Small intestine (tissue), 16 donors: ENCODE results near the gene PHKA1. TPM values are rescaled to one million over a fixed set of nuclear protein-coding genes. Genes with fewer than 3 reads are reported as not detected.
"Not testable (repeated sequence)": the region's sequence is repeated elsewhere in the genome, so short reads cannot be mapped to it uniquely, and the experiment has no call there.

Experiments used
- DNase-seq, 2 donors: peaks; one replicate each; pipeline versions ENCODE4 v3.0.0 to v3.0.0-alpha.2; 2013
- FAIRE-seq: peaks from 2 replicates; lab custom pipeline; 2012; peaks lifted over from hg19 to GRCh38; lab: Jason Lieb, UNC
- H3K27ac ChIP-seq, 3 donors: one replicate each; pipeline ENCODE4 v1.5.1; 2013; ENCODE audit warnings: low read length in 2 of 3, mild to moderate bottlenecking in 2 of 3, control low read depth in 1 of 3, inconsistent platforms in 1 of 3, low read depth in 1 of 3, moderate library complexity in 1 of 3
- H3K27me3 ChIP-seq, 3 donors: one replicate each; pipeline ENCODE4 v1.6.1; 2013; ENCODE audit warnings: low read length in 3 of 3, inconsistent platforms in 1 of 3; ENCODE audit not compliant: control insufficient read depth in 3 of 3, insufficient read depth in 3 of 3
- H3K36me3 ChIP-seq, 3 donors: one replicate each; pipeline ENCODE4 v1.6.1; 2013; ENCODE audit warnings: low read length in 3 of 3, inconsistent platforms in 1 of 3, low read depth in 1 of 3, mild to moderate bottlenecking in 1 of 3, moderate library complexity in 1 of 3; ENCODE audit not compliant: control insufficient read depth in 3 of 3, insufficient read depth in 2 of 3
- H3K4me1 ChIP-seq, 3 donors: one replicate each; pipeline ENCODE4 v1.6.1; 2013; ENCODE audit warnings: low read length in 2 of 3, inconsistent platforms in 1 of 3, low read depth in 1 of 3, mild to moderate bottlenecking in 1 of 3, moderate library complexity in 1 of 3; ENCODE audit not compliant: control insufficient read depth in 3 of 3, insufficient read depth in 2 of 3
- H3K4me3 ChIP-seq, 3 donors: one replicate each; pipeline ENCODE4 v1.5.1; 2013; ENCODE audit warnings: low read length in 3 of 3, control low read depth in 1 of 3, inconsistent platforms in 1 of 3, low read depth in 1 of 3, mild to moderate bottlenecking in 1 of 3, moderate library complexity in 1 of 3
- H3K9me3 ChIP-seq, 2 donors: one replicate each; pipeline ENCODE4 v1.6.1; 2013; ENCODE audit warnings: low read depth in 1 of 2, low read length in 1 of 2; ENCODE audit not compliant: control insufficient read depth in 2 of 2, insufficient read depth in 1 of 2
- WGBS, 3 donors: extraction: QIAGEN DNeasy Blood & Tissue Kit; methylation state at CpG; one replicate each; pipeline ENCODE4 v1.1.7; 2013; 5-methylcytosine and 5-hydroxymethylcytosine counted together
- long read RNA-seq, 10 donors: transcript quantifications; one replicate each; lab custom pipeline, GENCODE V29; 2026
- polyA plus RNA-seq, 4 donors: library from polyadenylated mRNA; stranded (reverse) in 3 of 4; unstranded in 1 of 4; fragments of 200-250 nt in 3 of 4; fragments of 120-200 nt in 1 of 4; gene quantifications; one replicate each; pipeline versions ENCODE4 v1.2.1 to v1.2.3, GENCODE V29; 2013
- donor health status: healthy with polysubstance abuse.
- donor health status: control.
- donor health status: control.
- donor health status: Bipolar disorder and iron deficiency.
- donor health status: healthy.

Gene PHKA1
- polyA plus RNA-seq: 1 to 10 TPM in 1 of 4 donors, under 1 TPM in 3; 0.21 to 1.4 (median 0.25) TPM
- long read RNA-seq, donor 1, full-length matches to known transcripts: 1 of 1 reads
- long read RNA-seq, donor 1, partial matches to known transcripts: 0 of 1 reads
- long read RNA-seq, donor 1, other reads (novel, unspliced or antisense): 0 of 1 reads
- long read RNA-seq, donor 2: 0 reads
- long read RNA-seq, donor 3: 0 reads
- long read RNA-seq, donor 4: 0 reads
- long read RNA-seq, donor 5: 0 reads
- long read RNA-seq, donor 6: 0 reads
- long read RNA-seq, donor 7, full-length matches to known transcripts: 1 of 1 reads
- long read RNA-seq, donor 7, partial matches to known transcripts: 0 of 1 reads
- long read RNA-seq, donor 7, other reads (novel, unspliced or antisense): 0 of 1 reads
- long read RNA-seq, donor 8, full-length matches to known transcripts: 1 of 1 reads
- long read RNA-seq, donor 8, partial matches to known transcripts: 0 of 1 reads
- long read RNA-seq, donor 8, other reads (novel, unspliced or antisense): 0 of 1 reads
- long read RNA-seq, donor 9: 0 reads
- long read RNA-seq, donor 10: 0 reads

DNA sequence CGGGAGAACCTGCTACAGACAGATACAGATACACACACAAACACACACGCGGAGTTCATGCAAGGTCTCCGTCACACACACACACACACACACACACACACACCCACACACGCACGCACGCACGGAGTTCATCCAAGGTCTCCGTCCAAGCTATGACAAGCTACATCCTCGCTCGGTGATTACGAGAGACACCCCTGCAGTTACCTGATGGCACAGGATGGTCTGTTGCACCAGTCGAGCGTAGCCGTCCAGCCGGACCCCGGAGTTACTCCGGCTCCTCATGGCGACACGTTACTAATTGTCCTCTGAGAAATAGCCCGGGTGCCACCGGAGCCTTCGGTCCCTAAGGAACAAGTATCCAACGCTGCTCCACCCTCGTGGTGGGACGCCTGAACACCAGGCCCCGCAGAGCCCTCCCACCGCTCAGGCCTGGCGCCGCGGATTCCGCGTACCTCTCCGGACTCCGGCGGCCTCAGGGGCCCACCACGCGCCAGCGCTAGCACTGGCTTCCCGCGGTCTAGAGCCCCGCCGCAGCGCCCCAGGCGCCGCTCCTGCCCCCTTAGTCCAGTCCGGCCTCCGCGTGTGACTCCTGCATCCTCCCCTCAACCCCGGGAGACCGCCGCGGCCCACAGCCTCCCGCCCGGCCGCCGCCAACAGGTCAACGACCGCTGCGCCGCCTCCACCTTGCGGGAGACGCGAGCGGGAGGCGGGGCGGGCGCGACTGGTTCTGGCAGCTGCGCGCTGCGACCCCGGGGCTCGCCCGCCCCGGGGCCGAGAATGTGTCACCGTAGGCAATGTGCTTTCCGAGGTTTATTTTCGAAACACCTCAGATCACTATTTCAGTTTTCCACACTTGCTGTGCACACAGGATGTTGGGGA, at the start of gene PHKA1:
Gene PHKA1, minus strand, starts transcription at position 708 of the 879 bp plus-strand sequence. Its CDS starts 426 bp downstream, at position 282.
- H3K36me3 ChIP-seq, H3K9me3 ChIP-seq, H3K4me1 ChIP-seq, H3K27me3 ChIP-seq, FAIRE-seq: not testable (repeated sequence)
- Histone ChIP-seq H3K4me3 (peak within 1 kb of the TSS; percentile 23 to 39 (median 24)), H3K27ac (peak within 1 kb of the TSS in 2 of 3 donors; percentile 33 to 44)
- WGBS, 3 donors: 8 to 36% (median 23%) methylated on average over 40 to 80 of the region's 80 CpGs
- peak; percentile 9 to 25 for DNase-seq

DNA sequence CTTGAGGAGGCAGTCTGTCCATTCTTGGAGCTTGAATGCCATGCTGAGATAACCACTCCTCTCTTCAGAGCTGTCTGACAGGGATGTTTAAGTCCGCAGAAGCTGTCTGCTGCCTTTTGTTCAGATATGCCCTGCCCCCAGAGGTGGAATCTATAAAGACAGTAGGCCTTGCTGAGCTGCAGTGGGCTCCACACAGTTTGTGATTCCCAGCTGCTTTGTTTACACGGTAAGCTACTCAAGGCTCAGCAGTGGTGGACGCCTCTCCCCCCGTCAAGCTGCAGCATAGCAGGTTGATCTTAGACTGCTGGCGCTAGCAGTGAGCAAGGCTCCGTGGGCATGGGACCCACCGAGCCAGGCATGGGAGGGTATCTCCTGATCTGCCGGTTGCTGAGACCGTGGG, 46.3 kb upstream of the PHKA1 start:
- FAIRE-seq: not testable (repeated sequence)

DNA sequence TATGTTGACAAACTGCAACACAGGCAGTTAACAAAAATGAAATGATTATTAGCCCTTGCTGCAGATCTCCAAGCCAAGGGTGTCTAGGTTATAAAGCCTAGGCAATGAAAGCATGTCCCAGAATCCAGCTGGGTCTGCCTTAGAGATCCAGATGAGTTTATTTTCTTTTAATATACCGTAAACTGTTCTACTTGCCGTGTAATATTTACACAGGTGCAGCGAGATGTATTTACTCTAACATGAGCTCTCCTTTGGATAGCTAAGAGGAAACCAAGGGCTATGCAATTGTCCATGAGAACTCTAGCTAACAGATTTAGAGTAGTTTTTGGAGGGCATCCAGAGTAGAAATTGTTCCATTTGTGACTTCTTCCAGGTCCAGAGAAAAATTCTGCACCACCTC, 34.4 kb upstream of the PHKA1 start:
- H3K4me1 ChIP-seq, H3K36me3 ChIP-seq, H3K4me3 ChIP-seq, H3K27ac ChIP-seq, DNase-seq, H3K27me3 ChIP-seq, H3K9me3 ChIP-seq, FAIRE-seq: not testable (repeated sequence)
- no CpG with 5 or more reads among the region's 3 CpGs for WGBS, 3 donors

More for the DNA sequence above, 46.3 kb upstream of the PHKA1 start:
- H3K9me3 ChIP-seq, H3K4me3 ChIP-seq, H3K4me1 ChIP-seq, H3K36me3 ChIP-seq, H3K27me3 ChIP-seq, DNase-seq, H3K27ac ChIP-seq: not testable (repeated sequence)
- no CpG with 5 or more reads among the region's 9 CpGs for WGBS, 3 donors

GRCh38 chrX:72745546-72745945, 31.4 kb upstream of the PHKA1 start:
- not testable (repeated sequence) for H3K27ac ChIP-seq, H3K4me3 ChIP-seq, H3K36me3 ChIP-seq, H3K4me1 ChIP-seq, H3K9me3 ChIP-seq, DNase-seq, FAIRE-seq, H3K27me3 ChIP-seq
- WGBS, 3 donors: no CpG with 5 or more reads among the region's 7 CpGs

DNA sequence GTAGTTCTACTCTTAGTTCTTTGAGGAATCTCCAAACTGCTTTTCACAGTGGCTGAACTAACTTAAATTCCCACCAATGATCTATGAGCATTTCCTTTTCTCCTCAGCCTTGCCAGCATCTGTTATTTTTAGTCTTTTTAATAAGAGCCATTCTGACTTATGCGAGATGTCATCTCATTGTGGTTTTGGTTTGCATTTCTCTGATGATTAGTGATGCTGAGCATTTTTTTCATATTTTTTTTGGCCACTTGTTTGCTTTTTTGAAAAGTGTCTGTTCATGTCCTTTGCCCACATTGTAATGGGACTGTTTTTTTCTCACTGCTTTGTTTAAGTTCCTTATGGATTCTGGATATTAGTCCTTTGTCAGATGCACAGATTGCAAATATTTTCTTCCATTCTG, 21.5 kb upstream of the PHKA1 start:
- Histone ChIP-seq H3K36me3 (no peaks in the 10 kb centered on the region), H3K27ac (no peak overlapping the region), H3K4me1 (no peaks in the 10 kb centered on the region), H3K27me3 (no peaks in the 10 kb centered on the region), H3K4me3 (no peak overlapping the region), H3K9me3 (no peaks in the 10 kb centered on the region)
- DNase-seq (no peak), FAIRE-seq (no peak)
- WGBS, 3 donors: 79 to 91% (median 81%) methylated on average over 1 of the region's 1 CpG

DNA sequence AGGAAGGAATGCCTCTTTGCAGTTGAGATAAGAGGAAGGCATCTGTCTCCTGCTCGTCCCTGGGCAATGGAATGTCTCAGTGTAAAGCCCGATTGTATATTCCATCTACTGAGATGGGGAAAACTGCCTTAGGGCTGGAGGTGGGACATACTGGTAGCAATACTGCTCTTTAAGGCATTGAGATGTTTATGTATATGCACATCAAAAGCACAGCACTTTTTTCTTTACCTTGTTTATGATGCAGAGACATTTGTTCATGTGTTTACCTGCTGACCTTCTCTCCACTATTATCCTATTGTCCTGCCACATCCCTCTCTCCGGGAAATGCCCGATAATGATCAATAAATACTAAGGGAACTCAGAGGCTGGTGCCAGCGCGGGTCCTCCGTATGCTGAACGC, 19.5 kb upstream of the PHKA1 start:
- not testable (repeated sequence) for H3K36me3 ChIP-seq, H3K9me3 ChIP-seq, H3K27ac ChIP-seq, DNase-seq, FAIRE-seq, H3K4me3 ChIP-seq, H3K4me1 ChIP-seq, H3K27me3 ChIP-seq
- 44 to 64% (median 57%) methylated on average over 8 of the region's 8 CpGs for WGBS, 3 donors

- no peaks in the 10 kb centered on the region for H3K36me3 ChIP-seq
- no peaks in the 10 kb centered on the region for H3K27me3 ChIP-seq
- no peak for FAIRE-seq
Measured at GRCh38 chrX:72727846-72728245, 13.7 kb upstream of the PHKA1 start.

DNA sequence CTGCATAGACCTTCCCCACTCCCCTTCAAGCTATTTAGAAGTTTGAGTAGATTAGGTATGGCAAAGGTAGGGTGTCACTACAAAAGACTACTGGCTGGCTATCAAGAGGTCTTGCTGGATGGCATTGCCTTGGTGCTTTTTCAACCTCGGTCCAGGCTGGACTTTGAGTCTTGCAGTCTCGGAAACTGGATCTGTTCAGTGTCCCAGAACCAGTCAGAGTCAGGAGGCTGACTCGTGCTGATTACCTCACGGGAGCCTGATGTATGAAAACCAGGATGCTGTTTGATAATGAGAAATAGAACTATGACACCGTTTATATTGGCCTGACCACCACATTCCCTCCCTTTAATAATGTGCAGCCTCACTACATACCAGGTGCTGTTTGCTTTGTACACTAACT, 2.7 kb upstream of the PHKA1 start:
- DNase-seq (no peak), FAIRE-seq (no peak)
- H3K36me3 ChIP-seq: no peaks in the 10 kb centered on the region
- no peaks in the 10 kb centered on the region for H3K4me1 ChIP-seq
- no peak overlapping the region for H3K27ac ChIP-seq
- peaks cover 0 to under 1% (median 0%) of the 10 kb centered on the region in 3 donors for H3K27me3 ChIP-seq
- no peaks in the 10 kb centered on the region for H3K9me3 ChIP-seq
- H3K4me3 ChIP-seq: no peak overlapping the region
- WGBS, 3 donors: 27 to 60% (median 33%) methylated on average over 5 of the region's 5 CpGs

More at GRCh38 chrX:72727846-72728245, 13.7 kb upstream of the PHKA1 start:
- no peak overlapping the region for H3K4me3 ChIP-seq
- H3K9me3 ChIP-seq: no peaks in the 10 kb centered on the region
- DNase-seq: no peak
- H3K27ac ChIP-seq: no peak overlapping the region
- WGBS, 3 donors: 87 to 94% (median 92%) methylated on average over 7 of the region's 7 CpGs
- no peaks in the 10 kb centered on the region for H3K4me1 ChIP-seq
